ENCODE results near the gene WNT6. TPM values are rescaled to one million over a fixed set of nuclear protein-coding genes. Genes with fewer than 3 reads are reported as not detected.

WNT6 gene
- total and polyA plus RNA-seq, 10 of the 15 experiments (the other 5 are each of a cell fraction or from before 2014, with no cell fraction given): 0.11 to 0.44 (median 0.22) TPM; not detected in 5

GRCh38 chr2:218894880-218895157 is 35.2 kb downstream of the WNT6 start:
- CTCF ChIA-PET: interaction anchor here (1.2 to 22.2 kb wide), 2 partner anchors 17 to 282 kb away, joined by 3 to 1364 read pairs; partner anchors contain the start of genes CNPPD1 and WNT10A
- Histone ChIP-seq H3K9me3 (replicated peaks; ENCODE audit: control insufficient read depth, insufficient read depth, low read length) (no peaks in the 10 kb centered on the region), H3K4me3 (peak overlapping the region; percentile 71; the same call in 1 of the 2 replicates), H3K9ac (ENCODE audit: control insufficient read depth, insufficient read depth, low read length) (peak overlapping the region; percentile 94), H3K36me3 (ENCODE audit: control insufficient read depth in 2 of 2, insufficient read depth in 2 of 2, low read length in 1 of 2) (peaks cover 0 to 12% of the 10 kb centered on the region in 2 experiments; a peak in 3 of 4 replicates), H3K4me2 (ENCODE audit: control insufficient read depth, insufficient read depth) (peak overlapping the region; percentile 99), H3K79me2 (ENCODE audit: control insufficient read depth, insufficient read depth, low read length) (peaks cover 32% of the 10 kb centered on the region), H3K27me3 (replicated peaks in 1 of 2; ENCODE audit: control insufficient read depth in 2 of 2, insufficient read depth in 2 of 2, low read length in 1 of 2) (no peaks in the 10 kb centered on the region), H2AFZ (ENCODE audit: control insufficient read depth, low read depth, low read length) (no peak overlapping the region), H4K20me1 (ENCODE audit: control insufficient read depth, insufficient read depth) (no peaks in the 10 kb centered on the region), H3K4me1 (ENCODE audit: control insufficient read depth, insufficient read depth, low read length) (peaks cover 56% of the 10 kb centered on the region), H3K27ac (ENCODE audit: control insufficient read depth, insufficient read depth) (peak overlapping the region; percentile 95)
- no TSS peak for BruUV-seq (replicated peaks)
- POLR2A ChIA-PET: interaction anchor here (0.7 to 10.2 kb wide), 4 partner anchors 9 to 384 kb away, joined by 3 to 360 read pairs (median 80); partner anchors contain the start of genes BCS1L, DNAJB2, WNT10A and ZNF142
- no peak for DNase-seq (ENCODE audit: low read depth, low spot score)
- SMC1A ChIA-PET (ENCODE audit: uncharacterized antibody, unreplicated experiment): interaction anchor here (12.4 kb wide), 1 partner anchor 13 kb away, joined by 780 read pairs; the partner anchor contains the start of gene WNT10A
- in situ Hi-C loops (cut with MboI) (no loop called here), intact Hi-C loops (cut with micrococcal nuclease; ENCODE audit: unreplicated experiment) (no loop called here)
- TF ChIP-seq IKZF1 (conservative IDR thresholded peaks at IDR 0.05): 0 out of 2 replicates have a peak, but pooled peaks have one; percentile 3
- no peak for TF ChIP-seq HDAC2 (IDR thresholded peaks at IDR 0.05)
- FAIRE-seq: no peak
- ATAC-seq: no peak
- 99% methylated on average over 4 of the region's 4 CpGs for WGBS (ENCODE audit: insufficient coverage, insufficient replicate concordance, low lambda C conversion rate, missing lambda C conversion rate)
- RAD21 ChIA-PET (ENCODE audit: unreplicated experiment): interaction anchor here (1.7 to 9.5 kb wide), 2 partner anchors 14 to 384 kb away, joined by 4 to 871 read pairs; partner anchors contain the start of gene WNT10A

- no peak overlapping the region for H2AFZ ChIP-seq (ENCODE audit: control insufficient read depth, low read depth, low read length)
- no peak for DNase-seq (ENCODE audit: low read depth, low spot score)
- peak overlapping the region; percentile 95 for H3K27ac ChIP-seq (ENCODE audit: control insufficient read depth, insufficient read depth)
- ChIA-PET SMC1A (ENCODE audit: uncharacterized antibody, unreplicated experiment) (interaction anchor here (0.9 to 12.4 kb wide), 4 partner anchors 13 to 360 kb away, joined by 3 to 780 read pairs (median 31); partner anchors contain the start of gene WNT10A), CTCF (interaction anchor here (0.7 to 22.2 kb wide), 3 partner anchors 17 to 85 kb away, joined by 3 to 1364 read pairs (median 7); partner anchors contain the start of gene WNT10A), RAD21 (ENCODE audit: unreplicated experiment) (interaction anchor here (0.6 to 9.5 kb wide), 3 partner anchors 14 to 157 kb away, joined by 4 to 871 read pairs (median 5); partner anchors contain the start of gene WNT10A), POLR2A (interaction anchor here (0.6 to 10.2 kb wide), 4 partner anchors 9 to 359 kb away, joined by 5 to 360 read pairs (median 80); partner anchors contain the start of gene WNT10A)
- H3K4me2 ChIP-seq (ENCODE audit: control insufficient read depth, insufficient read depth): peak overlapping the region; percentile 99
- H3K9me3 ChIP-seq (replicated peaks; ENCODE audit: control insufficient read depth, insufficient read depth, low read length): no peaks in the 10 kb centered on the region
- peak overlapping the region; percentile 71; the same call in 1 of the 2 replicates for H3K4me3 ChIP-seq
- TF ChIP-seq IRF3 (IDR thresholded peaks at IDR 0.05) (no peak), POLR2AphosphoS2 (IDR thresholded peaks at IDR 0.05; ENCODE audit: low read depth, low read length) (peak; percentile 80), POLR2A (IDR thresholded peaks at IDR 0.05; ENCODE audit: low read depth, low read length) (0 out of 2 replicates have a peak, but pooled peaks have one; percentile 4)
- peak overlapping the region; percentile 94; the same call in 1 of the 2 replicates for H3K9ac ChIP-seq (ENCODE audit: control insufficient read depth, insufficient read depth, low read length)
- in situ Hi-C loops (cut with MboI) (no loop called here), intact Hi-C loops (cut with micrococcal nuclease; ENCODE audit: unreplicated experiment) (no loop called here)
- H4K20me1 ChIP-seq (ENCODE audit: control insufficient read depth, insufficient read depth): no peaks in the 10 kb centered on the region
- H3K4me1 ChIP-seq (ENCODE audit: control insufficient read depth, insufficient read depth, low read length): peaks cover 56% of the 10 kb centered on the region
- peaks cover 0 to 8% of the 10 kb centered on the region in 2 experiments; a peak in 3 of 4 replicates for H3K36me3 ChIP-seq (ENCODE audit: control insufficient read depth in 2 of 2, insufficient read depth in 2 of 2, low read length in 1 of 2)
- 89% methylated on average over 3 of the region's 3 CpGs for WGBS (ENCODE audit: insufficient coverage, insufficient replicate concordance, low lambda C conversion rate, missing lambda C conversion rate)
- H3K79me2 ChIP-seq (ENCODE audit: control insufficient read depth, insufficient read depth, low read length): peaks cover 32% of the 10 kb centered on the region
- no peak for ATAC-seq
- FAIRE-seq: no peak
- BruUV-seq (replicated peaks): no TSS peak
- H3K27me3 ChIP-seq (replicated peaks in 1 of 2; ENCODE audit: control insufficient read depth in 2 of 2, insufficient read depth in 2 of 2, low read length in 1 of 2): no peaks in the 10 kb centered on the region
Measured at GRCh38 chr2:218895326-218895725, 35.7 kb downstream of the WNT6 start.
